H9 (cell line): Measurements from ENCODE around the gene MSL2. TPM values are rescaled to one million over a fixed set of nuclear protein-coding genes. Genes with fewer than 3 reads are reported as not detected.

Experiments used
- DNase-seq: peaks from one replicate; pipeline ENCODE4 v3.0.0-alpha.2; 2017
- H2AFZ ChIP-seq: one replicate; pipeline ENCODE4 v1.6.1; 2013; ENCODE audit warnings: mild to moderate bottlenecking, low read length, control low read depth, moderate library complexity
- H2AK5ac ChIP-seq: 2 replicates; pipeline ENCODE4 v1.6.1; 2013; ENCODE audit warnings: low read length, control low read depth, mixed read lengths; ENCODE audit not compliant: insufficient read length
- H2BK120ac ChIP-seq: one replicate; pipeline ENCODE4 v1.6.1; 2013; ENCODE audit warnings: low read depth, mild to moderate bottlenecking, low read length, control low read depth, inconsistent platforms; ENCODE audit not compliant: poor library complexity, severe bottlenecking
- H2BK12ac ChIP-seq: 2 replicates; pipeline ENCODE4 v1.6.1; 2013; ENCODE audit warnings: low read length, control low read depth, mixed read lengths, low read depth; ENCODE audit not compliant: insufficient read length
- H2BK15ac ChIP-seq: 2 replicates; pipeline ENCODE4 v1.6.1; 2013; ENCODE audit warnings: low read depth, low read length, control low read depth
- H2BK20ac ChIP-seq: one replicate; pipeline ENCODE4 v1.6.1; 2013; ENCODE audit warnings: low read depth, mild to moderate bottlenecking, low read length, control low read depth, inconsistent platforms; ENCODE audit not compliant: poor library complexity, severe bottlenecking
- H2BK5ac ChIP-seq: 2 replicates; pipeline ENCODE4 v1.6.1; 2013; ENCODE audit warnings: low read length, control low read depth, mixed read lengths; ENCODE audit not compliant: insufficient read length
- H3K14ac ChIP-seq: 2 replicates; pipeline ENCODE4 v1.6.1; 2013; ENCODE audit warnings: low read length, control low read depth; ENCODE audit not compliant: insufficient read depth
- H3K18ac ChIP-seq: 2 replicates; pipeline ENCODE4 v1.6.1; 2013; ENCODE audit warnings: low read depth, mild to moderate bottlenecking, mixed read lengths, low read length, control low read depth; ENCODE audit not compliant: insufficient read length
- H3K23ac ChIP-seq: 2 replicates; pipeline ENCODE4 v1.6.1; 2013; ENCODE audit warnings: low read length, control low read depth, mixed read lengths, low read depth; ENCODE audit not compliant: insufficient read length
- H3K23me2 ChIP-seq: 2 replicates; pipeline ENCODE4 v1.6.1; 2013; ENCODE audit warnings: low read depth, mild to moderate bottlenecking, mixed read lengths, low read length, control low read depth; ENCODE audit not compliant: insufficient read length, poor library complexity, severe bottlenecking
- H3K27ac ChIP-seq: 2 replicates; pipeline ENCODE4 v1.5.1; 2013; ENCODE audit warnings: low read length, control low read depth, mixed read lengths, low read depth; ENCODE audit not compliant: insufficient read length
- H3K27me3 ChIP-seq: 2 replicates; pipeline ENCODE4 v1.6.1; 2013; ENCODE audit warnings: low read length, control low read depth, inconsistent platforms; ENCODE audit not compliant: insufficient read depth
- H3K4ac ChIP-seq: 2 replicates; pipeline ENCODE4 v1.6.1; 2013; ENCODE audit warnings: low read depth, mild to moderate bottlenecking, control low read depth, inconsistent platforms, low read length, moderate library complexity
- H3K4me1 ChIP-seq: 2 replicates; pipeline ENCODE4 v1.6.1; 2013; ENCODE audit warnings: low read length, control low read depth, inconsistent platforms; ENCODE audit not compliant: insufficient read depth
- H3K4me2 ChIP-seq: 2 replicates; pipeline ENCODE4 v1.6.1; 2013; ENCODE audit warnings: low read length, control low read depth, mixed read lengths; ENCODE audit not compliant: insufficient read length, insufficient read depth
- H3K56ac ChIP-seq: 2 replicates; pipeline ENCODE4 v1.6.1; 2013; ENCODE audit warnings: low read depth, mild to moderate bottlenecking, mixed read lengths, low read length, control low read depth; ENCODE audit not compliant: insufficient read length
- H3K79me1 ChIP-seq: 2 replicates; pipeline ENCODE4 v1.6.1; 2013; ENCODE audit warnings: low read depth, mild to moderate bottlenecking, moderate library complexity, low read length, control low read depth, inconsistent platforms; ENCODE audit not compliant: insufficient read depth, poor library complexity, severe bottlenecking
- H3K79me2 ChIP-seq: 2 replicates; pipeline ENCODE4 v1.6.1; 2013; ENCODE audit warnings: low read length, control low read depth, inconsistent platforms; ENCODE audit not compliant: insufficient read depth
- H3K9ac ChIP-seq: 2 replicates; pipeline ENCODE4 v1.6.1; 2013; ENCODE audit warnings: low read length, control low read depth, mixed read lengths; ENCODE audit not compliant: insufficient read length; ENCODE audit errors: extremely low read depth
- H3K9me3 ChIP-seq: one replicate; pipeline ENCODE4 v1.6.1; 2013; ENCODE audit warnings: low read depth, low read length, inconsistent platforms; ENCODE audit not compliant: control insufficient read depth
- H3T11ph ChIP-seq: one replicate; pipeline ENCODE4 v1.6.1; 2013; ENCODE audit warnings: mild to moderate bottlenecking, low read length, control low read depth, inconsistent platforms
- H4K20me1 ChIP-seq: one replicate; pipeline ENCODE4 v1.6.1; 2013; ENCODE audit not compliant: control insufficient read depth, insufficient read length, insufficient read depth
- H4K5ac ChIP-seq: 2 replicates; pipeline ENCODE4 v1.6.1; 2013; ENCODE audit warnings: low read depth, mild to moderate bottlenecking, mixed read lengths, low read length, control low read depth; ENCODE audit not compliant: insufficient read length
- H4K8ac ChIP-seq: replicated peaks from 2 replicates; pipeline ENCODE4 v1.6.1; 2013; ENCODE audit warnings: low read length, control low read depth, mixed read lengths, low read depth; ENCODE audit not compliant: insufficient read length
- H4K91ac ChIP-seq: 2 replicates; pipeline ENCODE4 v1.6.1; 2013; ENCODE audit warnings: low read depth, mild to moderate bottlenecking, moderate library complexity, mixed read lengths, low read length, control low read depth; ENCODE audit not compliant: insufficient read length
- H3K27ac Mint-ChIP-seq, 3 experiments: 2 replicates in 2 of 3; 3 replicates in 1 of 3; pipeline ENCODE4 v1.8.0; 2020 to 2021; ENCODE audit warnings: mixed read lengths in 3 of 3, mild to moderate bottlenecking in 1 of 3, moderate library complexity in 1 of 3
- H3K27me3 Mint-ChIP-seq: 2 replicates; pipeline ENCODE4 v1.8.0; 2021; ENCODE audit warnings: low read depth, mild to moderate bottlenecking, moderate library complexity, mixed read lengths
- H3K36me3 Mint-ChIP-seq, 3 experiments: 2 replicates in 2 of 3; 3 replicates in 1 of 3; pipeline ENCODE4 v1.8.0; 2020 to 2021; ENCODE audit warnings: low read depth in 3 of 3, mixed read lengths in 3 of 3; ENCODE audit not compliant: insufficient read depth in 1 of 3
- H3K4me1 Mint-ChIP-seq, 2 experiments: 2 replicates each; pipeline ENCODE4 v1.8.0; 2020; ENCODE audit warnings: mixed read lengths in 2 of 2
- H3K4me3 Mint-ChIP-seq, 2 experiments: 2 replicates in 1 of 2; 3 replicates in 1 of 2; pipeline ENCODE4 v1.8.0; 2020 to 2021; ENCODE audit warnings: mild to moderate bottlenecking in 2 of 2, mixed read lengths in 2 of 2, moderate library complexity in 1 of 2
- H3K9me3 Mint-ChIP-seq, 2 experiments: 2 replicates in 1 of 2; 3 replicates in 1 of 2; pipeline ENCODE4 v1.8.0; 2020; ENCODE audit warnings: mild to moderate bottlenecking in 2 of 2, mixed read lengths in 2 of 2, moderate library complexity in 1 of 2
- CTCF ChIP-seq: fragments of 200-600 bp; sonication (generic); conservative IDR thresholded peaks from 3 replicates; pipeline ENCODE4 v1.8.0; 2021; ENCODE audit warnings: antibody characterized with exemption, mild to moderate bottlenecking
- total RNA-seq: library from RNA; stranded (reverse); gene quantifications from 2 replicates; pipeline ENCODE4 v1.2.1, GENCODE V29; 2021

MSL2 gene
- total RNA-seq, 1 experiment from 2014 or later: 42.7 TPM

- H2BK20ac ChIP-seq: no peak overlapping the region
- no peak for DNase-seq
- H3K9me3 ChIP-seq: no peaks in the 10 kb centered on the region
- H4K5ac ChIP-seq: no peak overlapping the region
- H3K27me3 ChIP-seq: no peaks in the 10 kb centered on the region
- no peaks in the 10 kb centered on the region for H3K79me2 ChIP-seq
- H2BK15ac ChIP-seq: no peak overlapping the region
- Mint-ChIP-seq H3K36me3 (no peaks in the 10 kb centered on the region), H3K27me3 (no peaks in the 10 kb centered on the region), H3K4me3 (no peak overlapping the region), H3K4me1 (no peaks in the 10 kb centered on the region), H3K9me3 (no peaks in the 10 kb centered on the region), H3K27ac (no peak overlapping the region)
- no peak for TF ChIP-seq CTCF
- H3K27ac ChIP-seq: no peak overlapping the region
- no peak overlapping the region for H3T11ph ChIP-seq
- no peak overlapping the region for H2BK12ac ChIP-seq
- no peak overlapping the region for H3K14ac ChIP-seq
- H4K8ac ChIP-seq: no peak overlapping the region
- H3K4me1 ChIP-seq: no peaks in the 10 kb centered on the region
- no peaks in the 10 kb centered on the region for H3K23me2 ChIP-seq
- no peak overlapping the region for H3K4ac ChIP-seq
- H2BK5ac ChIP-seq: no peak overlapping the region
- no peak overlapping the region for H3K56ac ChIP-seq
- H3K79me1 ChIP-seq: no peaks in the 10 kb centered on the region
- H4K20me1 ChIP-seq: no peaks in the 10 kb centered on the region
- no peak overlapping the region for H2BK120ac ChIP-seq
- H3K4me2 ChIP-seq: no peak overlapping the region
- H3K18ac ChIP-seq: no peak overlapping the region
- H3K23ac ChIP-seq: no peak overlapping the region
- H2AK5ac ChIP-seq: no peak overlapping the region
- H3K9ac ChIP-seq: no peak overlapping the region
- H4K91ac ChIP-seq: no peak overlapping the region
- no peak overlapping the region for H2AFZ ChIP-seq
These were observed 13.8 kb upstream of the MSL2 start for GRCh38 chr3:136209921-136210320.
